Measurements from ENCODE around the gene H2AZ2.

DNA sequence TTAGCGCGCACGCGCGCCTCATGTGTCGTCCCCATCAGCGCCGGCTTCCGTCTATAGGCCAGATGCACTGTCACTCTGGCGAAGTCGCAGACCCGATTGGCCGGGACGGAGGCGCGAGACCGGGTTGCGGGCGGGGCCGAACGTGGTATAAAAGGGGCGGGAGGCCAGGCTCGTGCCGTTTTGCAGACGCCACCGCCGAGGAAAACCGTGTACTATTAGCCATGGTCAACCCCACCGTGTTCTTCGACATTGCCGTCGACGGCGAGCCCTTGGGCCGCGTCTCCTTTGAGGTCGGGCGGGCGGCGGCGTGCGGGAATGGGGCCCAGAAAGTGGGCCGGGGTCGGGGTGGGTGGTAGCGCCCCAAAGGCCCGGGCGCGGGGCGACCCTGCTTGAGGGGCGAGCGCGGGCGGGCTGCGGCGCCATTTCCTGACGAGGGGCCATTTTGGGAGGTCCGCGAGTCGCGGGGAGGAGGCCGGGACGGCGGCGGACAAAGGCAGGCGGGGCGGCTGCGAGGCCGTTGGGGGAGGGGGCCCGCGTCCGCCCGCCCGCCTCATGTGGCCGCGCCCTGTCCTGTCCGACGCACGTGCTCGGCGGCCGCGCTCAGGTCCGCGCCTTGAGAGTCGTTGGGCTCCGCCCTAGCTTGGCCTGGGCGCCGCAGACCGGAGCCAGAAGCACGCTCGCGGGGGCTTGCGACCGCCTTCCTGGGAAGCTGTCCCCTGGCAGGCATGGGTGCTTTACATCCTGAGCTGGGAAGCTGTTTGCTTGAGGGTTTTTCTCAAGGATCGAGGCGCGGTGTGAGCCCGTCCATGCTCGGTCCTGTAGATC lies 51.2 kb downstream of the H2AZ2 start, which contains the start of gene PPIA:
- TF ChIP-seq, protein P1, sequence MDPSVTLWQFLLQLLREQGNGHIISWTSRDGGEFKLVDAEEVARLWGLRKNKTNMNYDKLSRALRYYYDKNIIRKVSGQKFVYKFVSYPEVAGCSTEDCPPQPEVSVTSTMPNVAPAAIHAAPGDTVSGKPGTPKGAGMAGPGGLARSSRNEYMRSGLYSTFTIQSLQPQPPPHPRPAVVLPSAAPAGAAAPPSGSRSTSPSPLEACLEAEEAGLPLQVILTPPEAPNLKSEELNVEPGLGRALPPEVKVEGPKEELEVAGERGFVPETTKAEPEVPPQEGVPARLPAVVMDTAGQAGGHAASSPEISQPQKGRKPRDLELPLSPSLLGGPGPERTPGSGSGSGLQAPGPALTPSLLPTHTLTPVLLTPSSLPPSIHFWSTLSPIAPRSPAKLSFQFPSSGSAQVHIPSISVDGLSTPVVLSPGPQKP (IDR thresholded peaks at IDR 0.05; ENCODE audit: borderline replicate concordance, low read depth, low read length) = no peak
- TF ChIP-seq, protein P2, sequence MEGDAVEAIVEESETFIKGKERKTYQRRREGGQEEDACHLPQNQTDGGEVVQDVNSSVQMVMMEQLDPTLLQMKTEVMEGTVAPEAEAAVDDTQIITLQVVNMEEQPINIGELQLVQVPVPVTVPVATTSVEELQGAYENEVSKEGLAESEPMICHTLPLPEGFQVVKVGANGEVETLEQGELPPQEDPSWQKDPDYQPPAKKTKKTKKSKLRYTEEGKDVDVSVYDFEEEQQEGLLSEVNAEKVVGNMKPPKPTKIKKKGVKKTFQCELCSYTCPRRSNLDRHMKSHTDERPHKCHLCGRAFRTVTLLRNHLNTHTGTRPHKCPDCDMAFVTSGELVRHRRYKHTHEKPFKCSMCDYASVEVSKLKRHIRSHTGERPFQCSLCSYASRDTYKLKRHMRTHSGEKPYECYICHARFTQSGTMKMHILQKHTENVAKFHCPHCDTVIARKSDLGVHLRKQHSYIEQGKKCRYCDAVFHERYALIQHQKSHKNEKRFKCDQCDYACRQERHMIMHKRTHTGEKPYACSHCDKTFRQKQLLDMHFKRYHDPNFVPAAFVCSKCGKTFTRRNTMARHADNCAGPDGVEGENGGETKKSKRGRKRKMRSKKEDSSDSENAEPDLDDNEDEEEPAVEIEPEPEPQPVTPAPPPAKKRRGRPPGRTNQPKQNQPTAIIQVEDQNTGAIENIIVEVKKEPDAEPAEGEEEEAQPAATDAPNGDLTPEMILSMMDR (conservative IDR thresholded peaks at IDR 0.05; ENCODE audit: low read depth, low read length) = no peak
- TF ChIP-seq RCOR1 (IDR thresholded peaks at IDR 0.05; ENCODE audit: insufficient replicate concordance, low read length) (no peak), POLR2A (IDR thresholded peaks at IDR 0.05; ENCODE audit: low read depth, low read length) (peak; percentile 96), FOS (IDR thresholded peaks at IDR 0.05; ENCODE audit: low read depth, low read length) (peak; percentile 52; the same call in 1 of the 2 replicates), MAFK (IDR thresholded peaks at IDR 0.05; ENCODE audit: low read depth, low read length) (no peak), BHLHE40 (IDR thresholded peaks at IDR 0.05; ENCODE audit: low read depth, low read length) (peak; percentile 90), CEBPB (IDR thresholded peaks at IDR 0.05; ENCODE audit: low read depth, low read length) (no peak)
